Thoracic aorta (tissue), 2 donors: ENCODE measurements around the gene RAB7A. TPM values are rescaled to one million over a fixed set of nuclear protein-coding genes. Genes with fewer than 3 reads are reported as not detected.
A peak's percentile ranks its signal among the peaks of the same experiment; 100 is the strongest.

Experiments used
- ATAC-seq: fragments of 150-250 bp; one replicate; pipeline ENCODE4 v1.8.0; 2017; ENCODE audit warnings: low read depth; ENCODE audit not compliant: insufficient number of reproducible peaks, low FRiP score
- DNase-seq: peaks from one replicate; pipeline ENCODE4 v3.0.0-alpha.2; 2020; ENCODE audit warnings: low spot score
- H3K27ac ChIP-seq, 2 donors: fragments of 200-600 bp; sonication (generic); 1 replicate in 1 of 2; 2 replicates in 1 of 2; pipeline ENCODE4 v1.5.1; 2016; ENCODE audit warnings: mild to moderate bottlenecking in 2 of 2, moderate library complexity in 2 of 2
- H3K27me3 ChIP-seq: fragments of 200-600 bp; sonication (generic); replicated peaks from 2 replicates; pipeline ENCODE4 v1.6.0; 2016; ENCODE audit warnings: mild to moderate bottlenecking; ENCODE audit not compliant: insufficient read depth
- H3K36me3 ChIP-seq: fragments of 200-600 bp; sonication (generic); one replicate; pipeline ENCODE4 v1.5.1; 2016
- H3K4me1 ChIP-seq, 2 donors: fragments of 200-600 bp; sonication (generic); 1 replicate in 1 of 2; 2 replicates in 1 of 2; pipeline versions ENCODE4 v1.5.1 to v1.6.0; 2016; ENCODE audit warnings: low read depth in 2 of 2, mild to moderate bottlenecking in 1 of 2; ENCODE audit not compliant: control insufficient read depth in 1 of 2
- H3K4me3 ChIP-seq: fragments of 200-600 bp; sonication (generic); 2 replicates; pipeline ENCODE4 v1.5.1; 2016; ENCODE audit warnings: mild to moderate bottlenecking
- H3K9me3 ChIP-seq: fragments of 200-600 bp; sonication (generic); 2 replicates; pipeline ENCODE4 v1.5.1; 2016
- CTCF ChIP-seq: fragments of 200-600 bp; sonication (generic); IDR thresholded peaks from one replicate; pipeline ENCODE4 v1.5.1; 2019; ENCODE audit warnings: antibody characterized with exemption
- total RNA-seq, 2 donors: library from RNA; depleted of rRNA; stranded (reverse); fragments of >200 nt; gene quantifications; one replicate each; pipeline versions ENCODE4 v1.1.0 to v1.2.3, GENCODE V29; 2016

The RAB7A gene
- 100 to 1,000 TPM in 1 of 2 donors, 10 to 100 TPM in 1; 73.1 to 108 TPM for total RNA-seq

GRCh38 chr3:128726023-128727016 lies at the start of gene RAB7A:
Gene RAB7A (plus strand): TSS chr3:128726183. CDS start chr3:128795368, 69,185 bp downstream.
- Histone ChIP-seq H3K9me3 (no peaks in the 10 kb centered on the region), H3K27ac (peak within 1 kb of the TSS; percentile 96 to 97), H3K27me3 (no peaks in the 10 kb centered on the region), H3K36me3 (no peaks in the 10 kb centered on the region), H3K4me3 (peak within 1 kb of the TSS; percentile 97), H3K4me1 (peaks cover 31 to 45% of the 10 kb centered on the region in 2 donors)
- no peak for TF ChIP-seq CTCF
- peak; percentile 97 for ATAC-seq
- peak; percentile 96 for DNase-seq

- ATAC-seq (no peak), DNase-seq (no peak)
- H3K36me3 ChIP-seq = no peaks in the 10 kb centered on the region
- H3K4me1 ChIP-seq = peaks cover 0 to 5% of the 10 kb centered on the region in 2 donors
- no peaks in the 10 kb centered on the region for H3K27me3 ChIP-seq
- no peak overlapping the region for H3K27ac ChIP-seq
- no peak overlapping the region for H3K4me3 ChIP-seq
- no peaks in the 10 kb centered on the region for H3K9me3 ChIP-seq
- no peak for TF ChIP-seq CTCF
Observed at GRCh38 chr3:128679338-128679737, 46.6 kb upstream of the RAB7A start.

GRCh38 chr3:128680603-128681368 lies 45.2 kb upstream of the RAB7A start:
- Histone ChIP-seq H3K36me3 (no peaks in the 10 kb centered on the region), H3K27ac (peak overlapping the region; percentile 85 to 87), H3K4me3 (peak overlapping the region; percentile 75), H3K27me3 (no peaks in the 10 kb centered on the region), H3K9me3 (no peaks in the 10 kb centered on the region), H3K4me1 (peaks cover 0 to 5% of the 10 kb centered on the region in 2 donors)
- peak; percentile 98 for DNase-seq
- peak; percentile 89 for ATAC-seq
- peak; percentile 97 for TF ChIP-seq CTCF

GRCh38 chr3:128681369-128681829 lies 44.6 kb upstream of the RAB7A start:
- Histone ChIP-seq H3K9me3 (no peaks in the 10 kb centered on the region), H3K36me3 (no peaks in the 10 kb centered on the region), H3K27me3 (no peaks in the 10 kb centered on the region), H3K27ac (peak overlapping the region; percentile 85 to 87), H3K4me3 (peak overlapping the region; percentile 75), H3K4me1 (peaks cover 0 to 5% of the 10 kb centered on the region in 2 donors)
- DNase-seq (no peak), ATAC-seq (no peak)
- TF ChIP-seq CTCF = no peak

GRCh38 chr3:128683957-128684356 lies 42.0 kb upstream of the RAB7A start:
- H3K4me3 ChIP-seq = no peak overlapping the region
- no peak overlapping the region for H3K27ac ChIP-seq
- H3K9me3 ChIP-seq = no peaks in the 10 kb centered on the region
- no peak for TF ChIP-seq CTCF
- ATAC-seq (no peak), DNase-seq (no peak)
- H3K27me3 ChIP-seq = no peaks in the 10 kb centered on the region
- peaks cover 0 to 5% of the 10 kb centered on the region in 2 donors for H3K4me1 ChIP-seq
- no peaks in the 10 kb centered on the region for H3K36me3 ChIP-seq
